SH-SY5Y (cell line): ENCODE results near the gene ATE1.

Experiments used
- GATA2 ChIP-seq: IDR thresholded peaks from 2 replicates; pipeline ENCODE4 v1.6.1; 2011; ENCODE audit warnings: mild to moderate bottlenecking, low read depth, low read length
- GATA3 ChIP-seq: IDR thresholded peaks from 2 replicates; pipeline ENCODE4 v1.6.1; 2011; ENCODE audit warnings: low read depth, mild to moderate bottlenecking, low read length, moderate library complexity

DNA sequence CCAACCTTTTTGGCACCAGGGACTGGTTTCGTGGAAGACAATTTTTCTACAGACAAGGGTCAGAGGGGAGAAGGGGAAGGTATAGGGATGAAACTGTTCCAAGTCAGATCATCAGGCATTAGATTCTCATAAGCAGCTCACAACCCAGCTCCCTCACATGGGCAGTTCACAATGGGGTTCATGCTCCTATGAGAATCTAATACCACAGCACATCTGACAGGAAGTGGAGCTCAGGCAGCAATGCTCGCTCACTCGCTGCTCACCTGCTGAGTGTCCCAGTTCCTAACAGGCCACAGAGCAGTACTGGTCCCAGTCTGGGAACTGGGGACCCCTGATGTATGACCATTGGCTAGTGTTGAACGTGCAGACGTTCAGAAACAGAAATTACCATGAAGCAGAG lies 63.7 kb downstream of the ATE1 start:
- TF ChIP-seq GATA2 (no peak), GATA3 (no peak)
